Skeletal muscle tissue (tissue), 4 donors: ENCODE results near the gene CCL19. TPM values are rescaled to one million over a fixed set of nuclear protein-coding genes. Genes with fewer than 3 reads are reported as not detected.

Experiments used
- H3K27ac ChIP-seq: one replicate; pipeline ENCODE4 v1.7.0; 2013; ENCODE audit warnings: mild to moderate bottlenecking, low read depth, low read length, inconsistent platforms
- H3K27me3 ChIP-seq, 3 donors: one replicate each; pipeline ENCODE4 v1.7.0; 2013; ENCODE audit warnings: low read length in 3 of 3; ENCODE audit not compliant: control insufficient read depth in 3 of 3, insufficient read depth in 3 of 3
- H3K36me3 ChIP-seq, 3 donors: one replicate each; pipeline ENCODE4 v1.7.0; 2013; ENCODE audit warnings: low read length in 3 of 3; ENCODE audit not compliant: control insufficient read depth in 3 of 3, insufficient read depth in 3 of 3
- H3K4me1 ChIP-seq, 3 donors: one replicate each; pipeline ENCODE4 v1.7.0; 2013; ENCODE audit warnings: low read length in 3 of 3, mild to moderate bottlenecking in 3 of 3; ENCODE audit not compliant: control insufficient read depth in 3 of 3, insufficient read depth in 3 of 3
- H3K4me3 ChIP-seq, 3 donors: one replicate each; pipeline ENCODE4 v1.7.0; 2013; ENCODE audit warnings: low read length in 3 of 3
- H3K9ac ChIP-seq, 3 donors: one replicate each; pipeline ENCODE4 v1.7.0; 2013; ENCODE audit warnings: low read length in 3 of 3, mild to moderate bottlenecking in 3 of 3, moderate library complexity in 2 of 3, low read depth in 1 of 3
- H3K9me3 ChIP-seq, 3 donors: one replicate each; pipeline ENCODE4 v1.7.0; 2013; ENCODE audit warnings: low read length in 3 of 3; ENCODE audit not compliant: control insufficient read depth in 3 of 3
- total RNA-seq: library from RNA; depleted of rRNA; stranded (reverse); fragments of >200 nt; gene quantifications from one replicate; pipeline ENCODE4 v1.2.3, GENCODE V29; 2014
- donor health status: Osteomylitis.

CCL19 gene
- total RNA-seq, 1 donor from 2014 or later = not detected

DNA sequence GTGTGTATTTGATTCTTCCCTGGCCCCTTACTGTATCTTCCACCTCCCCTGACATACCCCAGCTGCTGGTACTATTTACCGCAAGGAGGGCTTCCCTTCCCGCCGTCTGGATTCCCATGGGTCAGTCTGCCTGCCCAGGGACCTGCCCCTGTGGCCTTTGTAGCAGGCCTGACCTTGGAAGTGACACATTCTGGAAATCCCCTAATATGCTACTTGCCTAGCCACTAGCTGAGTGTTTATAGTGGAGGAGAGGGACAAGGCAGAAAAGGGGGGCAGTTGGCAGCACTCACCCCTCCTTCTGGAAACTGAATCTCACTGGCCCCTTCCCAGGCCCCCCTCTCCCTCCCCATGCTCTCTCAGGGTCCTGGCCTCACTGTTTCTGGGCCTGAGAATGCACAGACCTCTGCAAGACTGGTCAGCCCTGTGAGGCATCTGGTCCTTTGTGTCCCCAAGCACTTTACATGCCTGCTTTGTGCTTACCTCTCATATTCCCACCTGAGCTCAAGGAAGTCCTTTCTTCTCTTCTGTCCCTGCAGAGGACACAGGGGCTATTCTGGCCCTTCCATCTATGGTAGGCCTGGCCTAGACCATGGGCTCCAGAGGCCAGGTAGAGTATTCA lies 27.0 kb upstream of the CCL19 start:
- H3K36me3 ChIP-seq = no peaks in the 10 kb centered on the region
- H3K9me3 ChIP-seq = no peaks in the 10 kb centered on the region
- no peaks in the 10 kb centered on the region for H3K27me3 ChIP-seq
- peaks cover 3 to 4% (median 4%) of the 10 kb centered on the region in 3 donors for H3K4me1 ChIP-seq
- no peak overlapping the region for H3K4me3 ChIP-seq
- H3K9ac ChIP-seq = no peak overlapping the region
- H3K27ac ChIP-seq = no peak overlapping the region

DNA sequence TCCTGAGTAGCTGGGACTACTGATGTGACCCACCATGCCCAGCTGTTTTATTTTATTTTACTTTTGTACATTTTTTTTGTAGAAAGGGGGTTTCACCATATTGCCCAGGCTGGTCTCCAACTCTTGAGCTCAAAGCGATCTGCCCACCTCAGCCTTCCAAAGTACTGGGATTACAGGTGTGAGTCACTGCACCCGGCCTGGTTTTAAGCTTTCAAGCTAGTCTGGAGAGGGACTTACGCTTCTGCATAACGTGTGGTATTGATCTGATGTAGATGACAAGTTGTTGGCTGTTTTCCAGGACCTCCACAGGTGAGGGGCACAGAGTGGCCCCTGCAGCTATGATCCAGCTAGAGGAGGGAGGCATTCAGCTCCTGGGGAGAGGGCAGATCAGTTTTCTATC lies 25.6 kb upstream of the CCL19 start:
- Histone ChIP-seq H3K36me3 (no peaks in the 10 kb centered on the region), H3K27me3 (no peaks in the 10 kb centered on the region), H3K9me3 (no peaks in the 10 kb centered on the region), H3K4me1 (peaks cover 3 to 4% (median 4%) of the 10 kb centered on the region in 3 donors), H3K4me3 (no peak overlapping the region), H3K9ac (no peak overlapping the region), H3K27ac (no peak overlapping the region)

DNA sequence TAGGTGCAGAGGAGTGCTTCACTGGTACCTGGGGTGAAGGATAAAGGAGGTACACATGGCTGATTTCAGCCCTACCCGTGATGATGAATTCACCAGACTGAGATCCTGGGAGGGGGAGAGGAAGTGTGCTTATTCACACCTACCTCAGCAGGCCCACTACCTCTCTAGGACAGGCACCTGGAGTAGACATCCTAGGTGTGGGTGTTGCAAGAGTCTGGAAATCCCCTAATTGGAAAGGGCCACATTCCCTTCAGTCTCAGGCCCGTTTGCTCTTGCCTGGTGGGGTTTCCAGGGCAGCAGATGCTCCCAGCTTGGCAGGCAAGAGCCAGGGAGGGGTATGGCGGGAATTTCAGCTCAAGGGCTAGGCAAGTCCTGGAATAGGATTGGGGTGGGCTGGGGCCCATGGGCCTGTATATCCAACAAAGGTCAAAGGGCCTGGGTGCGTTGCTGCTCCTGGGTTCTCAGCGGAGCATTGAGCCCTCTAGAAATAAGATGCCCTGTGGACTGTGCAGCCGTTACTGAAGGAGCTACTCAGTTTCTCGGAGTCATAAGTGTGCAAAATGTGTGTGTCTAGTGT lies 24.7 kb upstream of the CCL19 start:
- no peaks in the 10 kb centered on the region for H3K27me3 ChIP-seq
- no peaks in the 10 kb centered on the region for H3K9me3 ChIP-seq
- no peak overlapping the region for H3K4me3 ChIP-seq
- peaks cover 3 to 4% (median 4%) of the 10 kb centered on the region in 3 donors for H3K4me1 ChIP-seq
- no peaks in the 10 kb centered on the region for H3K36me3 ChIP-seq
- H3K27ac ChIP-seq = no peak overlapping the region
- H3K9ac ChIP-seq = no peak overlapping the region

DNA sequence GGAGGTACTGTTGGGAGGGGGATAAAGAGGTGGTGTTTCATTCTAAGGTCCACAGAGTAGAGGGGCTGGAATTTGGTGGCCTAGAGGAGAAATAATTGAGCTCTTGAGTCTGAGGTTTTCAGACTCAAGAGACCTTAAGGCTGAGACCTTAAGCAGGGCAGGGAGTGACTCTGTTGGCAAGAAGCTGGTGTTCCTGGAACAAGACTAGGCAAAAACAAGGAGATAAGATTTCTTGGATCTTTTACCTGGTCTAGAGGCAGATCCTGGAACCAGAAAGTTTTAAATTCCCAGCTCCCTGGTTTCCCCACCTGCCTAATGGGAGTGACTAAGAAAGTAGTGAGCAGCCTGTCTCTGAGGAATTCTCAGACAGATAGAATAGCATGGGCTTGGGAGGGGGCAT lies 22.9 kb upstream of the CCL19 start:
- Histone ChIP-seq H3K4me3 (no peak overlapping the region), H3K9me3 (no peaks in the 10 kb centered on the region), H3K4me1 (peaks cover 3 to 4% (median 4%) of the 10 kb centered on the region in 3 donors), H3K27ac (no peak overlapping the region), H3K9ac (no peak overlapping the region), H3K27me3 (no peaks in the 10 kb centered on the region), H3K36me3 (no peaks in the 10 kb centered on the region)

DNA sequence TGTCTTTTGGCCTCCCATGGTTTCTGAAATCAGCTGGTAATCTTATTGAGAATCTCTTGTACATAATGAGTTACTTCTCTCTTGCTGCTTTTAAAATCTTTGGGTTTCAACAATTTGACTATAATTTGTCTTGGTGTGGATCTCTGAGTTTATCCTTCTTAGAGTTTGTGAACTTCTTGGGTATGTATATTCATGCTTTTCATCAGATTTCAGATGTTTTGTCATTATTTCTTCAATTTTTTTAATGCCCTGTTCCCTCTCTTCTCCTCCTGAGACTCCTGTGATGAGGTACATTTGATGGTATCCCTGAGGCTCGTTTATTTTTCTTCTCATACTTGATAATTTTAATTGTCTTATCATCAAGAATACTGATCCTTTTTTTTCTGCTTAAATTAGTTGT lies 21.1 kb upstream of the CCL19 start:
- no peak overlapping the region for H3K9ac ChIP-seq
- H3K4me3 ChIP-seq = no peak overlapping the region
- peaks cover 0 to 4% (median 0%) of the 10 kb centered on the region in 3 donors for H3K4me1 ChIP-seq
- H3K36me3 ChIP-seq = no peaks in the 10 kb centered on the region
- H3K27ac ChIP-seq = no peak overlapping the region
- no peaks in the 10 kb centered on the region for H3K9me3 ChIP-seq
- no peaks in the 10 kb centered on the region for H3K27me3 ChIP-seq

DNA sequence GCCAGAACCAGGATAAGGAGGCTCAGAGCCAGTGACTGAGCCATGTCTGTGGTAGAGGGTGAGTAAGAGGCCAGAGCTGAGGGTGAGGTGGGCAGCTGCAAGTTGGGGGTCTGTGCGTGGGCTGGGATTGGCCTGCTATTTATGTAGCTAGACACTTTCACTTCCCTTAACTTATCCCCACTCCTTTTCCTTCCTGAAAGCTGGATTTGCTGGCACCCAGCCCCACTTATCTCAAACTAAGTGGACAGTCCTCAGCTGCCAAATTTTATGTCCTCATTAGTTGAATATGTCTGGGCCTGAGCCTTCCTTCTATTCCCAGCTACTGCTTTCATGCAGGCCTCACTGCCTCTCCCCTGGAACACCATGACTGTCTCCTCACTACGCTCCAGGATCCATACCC lies 18.9 kb upstream of the CCL19 start, which contains the start of gene CCL21:
Gene CCL21 (minus strand): TSS at position 114 of the 400 bp plus-strand sequence. CDS start 70 bp downstream, at position 44.
- Histone ChIP-seq H3K36me3 (no peaks in the 10 kb centered on the region), H3K4me3 (no peak within 1 kb of the TSS), H3K27ac (no peak within 1 kb of the TSS), H3K9ac (no peak within 1 kb of the TSS), H3K9me3 (no peaks in the 10 kb centered on the region), H3K27me3 (no peaks in the 10 kb centered on the region), H3K4me1 (peaks cover 0 to 4% (median 0%) of the 10 kb centered on the region in 3 donors)

DNA sequence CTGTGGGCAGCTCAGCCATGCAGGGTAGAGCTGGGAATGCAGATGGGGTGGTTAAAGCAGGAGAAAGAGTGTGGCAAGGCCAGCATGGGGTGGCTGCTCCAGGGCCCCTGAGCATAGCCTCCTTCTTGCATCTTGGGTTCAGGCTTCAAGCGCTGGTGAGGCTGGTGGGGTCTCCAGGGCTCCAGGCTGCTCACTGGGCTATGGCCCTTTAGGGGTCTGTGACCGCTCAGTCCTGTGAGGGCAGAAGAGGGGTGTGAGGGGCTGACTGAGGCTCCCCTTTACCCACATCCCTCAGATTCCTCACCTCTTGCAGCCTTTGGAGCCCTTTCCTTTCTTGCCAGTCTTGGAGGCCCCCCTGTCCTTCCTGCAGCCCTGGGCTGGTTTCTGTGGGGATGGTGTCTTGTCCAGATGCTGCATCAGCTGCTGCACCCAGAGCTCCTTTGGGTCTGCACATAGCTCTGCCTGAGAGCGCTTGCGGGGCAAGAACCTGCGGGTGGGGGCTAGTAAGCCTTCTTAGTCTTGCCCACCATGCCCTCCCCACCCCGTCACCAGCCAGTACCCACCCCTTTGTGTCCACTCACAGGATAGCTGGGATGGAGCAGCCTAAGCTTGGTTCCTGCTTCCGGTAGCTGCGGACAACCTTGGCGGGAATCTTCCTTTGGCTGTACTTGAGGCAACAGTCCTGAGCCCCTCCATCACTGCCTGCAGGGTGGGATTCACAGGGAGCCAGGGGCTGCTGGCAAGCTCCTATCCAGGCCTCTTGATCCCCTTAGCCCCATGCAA lies 18.3 kb upstream of the CCL19 start:
- no peaks in the 10 kb centered on the region for H3K9me3 ChIP-seq
- H3K4me1 ChIP-seq = peaks cover 0 to 2% (median 0%) of the 10 kb centered on the region in 3 donors
- H3K9ac ChIP-seq = no peak overlapping the region
- no peaks in the 10 kb centered on the region for H3K27me3 ChIP-seq
- no peak overlapping the region for H3K4me3 ChIP-seq
- H3K27ac ChIP-seq = no peak overlapping the region
- H3K36me3 ChIP-seq = no peaks in the 10 kb centered on the region

DNA sequence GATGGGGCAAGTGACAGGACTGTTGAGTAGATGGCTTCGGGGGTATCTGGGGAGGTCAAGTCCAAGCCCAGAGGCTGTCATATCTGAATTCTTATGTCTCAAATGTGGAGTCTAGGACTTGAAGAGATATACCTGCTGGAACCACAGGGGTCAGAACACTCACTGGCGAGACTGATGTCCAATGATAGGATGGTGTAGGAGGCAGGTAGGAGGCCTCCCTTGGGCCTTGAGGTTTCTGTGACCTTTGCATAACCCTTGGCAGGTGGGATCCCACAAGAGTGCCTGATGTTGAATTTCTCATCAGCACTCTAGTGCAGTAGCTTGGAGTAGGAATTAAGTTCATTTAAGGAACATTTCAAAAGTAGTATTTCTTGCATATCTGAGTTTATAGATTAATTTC lies 16.1 kb upstream of the CCL19 start:
- no peak overlapping the region for H3K4me3 ChIP-seq
- H3K4me1 ChIP-seq = no peaks in the 10 kb centered on the region
- H3K9ac ChIP-seq = no peak overlapping the region
- no peaks in the 10 kb centered on the region for H3K9me3 ChIP-seq
- no peaks in the 10 kb centered on the region for H3K27me3 ChIP-seq
- H3K36me3 ChIP-seq = no peaks in the 10 kb centered on the region
- no peak overlapping the region for H3K27ac ChIP-seq

DNA sequence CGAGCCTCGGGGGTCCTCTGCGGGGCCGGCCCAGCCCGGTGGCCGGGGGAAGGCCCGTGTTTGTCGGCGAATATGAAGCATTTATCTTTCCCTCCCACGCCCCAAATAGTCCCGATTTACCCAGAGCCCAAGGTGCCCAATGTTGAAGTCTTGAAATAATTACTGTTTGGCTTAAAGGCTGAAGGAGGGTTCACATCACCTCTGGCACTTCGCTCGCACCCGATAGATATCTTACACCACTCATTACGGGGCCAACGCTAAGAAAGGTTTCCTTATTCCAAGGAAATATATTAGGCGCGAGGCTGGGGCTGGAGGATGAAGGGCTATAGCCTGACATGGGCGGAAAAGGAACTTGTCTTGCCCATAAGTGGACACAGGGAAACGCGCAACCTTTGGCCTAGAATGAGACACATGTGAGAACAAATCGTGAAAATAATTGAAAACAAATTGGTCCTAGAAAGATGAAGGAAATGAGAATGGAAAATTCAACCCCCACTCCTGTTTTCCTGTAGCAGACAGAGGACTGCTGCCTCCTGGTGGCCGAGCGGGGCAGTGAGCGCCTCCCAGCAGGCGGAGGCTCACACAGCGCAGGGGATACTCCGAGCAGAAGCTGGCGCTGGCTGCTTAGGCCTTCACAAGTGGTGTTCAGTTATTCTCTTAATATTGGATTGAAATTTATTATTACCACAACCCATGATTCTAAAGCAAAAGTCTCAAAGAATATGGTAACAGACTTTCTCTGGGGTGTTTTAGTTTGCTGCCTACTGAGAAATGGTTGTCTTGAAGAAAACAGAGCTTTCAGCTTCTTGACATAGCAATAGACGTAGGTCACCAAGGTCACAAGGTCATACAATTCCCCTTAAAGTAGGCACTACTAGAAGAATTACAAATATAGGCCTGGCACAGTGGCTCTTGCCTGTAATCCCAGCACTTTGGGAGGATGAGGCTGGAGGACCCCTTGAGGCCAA lies 11.0 kb upstream of the CCL19 start:
- H3K9ac ChIP-seq = peak overlapping the region; percentile 59 to 72 (median 67)
- H3K27ac ChIP-seq = peak overlapping the region; percentile 54
- no peaks in the 10 kb centered on the region for H3K27me3 ChIP-seq
- no peaks in the 10 kb centered on the region for H3K9me3 ChIP-seq
- no peaks in the 10 kb centered on the region for H3K36me3 ChIP-seq
- peak overlapping the region; percentile 56 to 83 (median 81) for H3K4me3 ChIP-seq
- peaks cover 3 to 9% (median 6%) of the 10 kb centered on the region in 3 donors for H3K4me1 ChIP-seq
